ENCODE results near the gene GNRH2. TPM values are rescaled to one million over a fixed set of nuclear protein-coding genes. Genes with fewer than 3 reads are reported as not detected.
"Not testable (repeated sequence)": the region's sequence is repeated elsewhere in the genome, so short reads cannot be mapped to it uniquely, and the experiment has no call there.

The GNRH2 gene
- total RNA-seq, 1 experiment from 2014 or later: 1.1 TPM

- H3K27ac Mint-ChIP-seq: no peak overlapping the region
These were observed 31.4 kb downstream of the GNRH2 start for GRCh38 chr20:3074812-3075211.

GRCh38 chr20:3075315-3075714 lies 31.9 kb downstream of the GNRH2 start:
- H3K36me3 Mint-ChIP-seq (ENCODE audit: insufficient read depth in 1 of 3, low read depth in 3 of 3); H2AFZ ChIP-seq (ENCODE audit: low read length); H3T11ph ChIP-seq (ENCODE audit: low read length); H3K4me1 Mint-ChIP-seq; H3K79me2 ChIP-seq (ENCODE audit: insufficient read depth, low read length); H2BK5ac ChIP-seq (ENCODE audit: insufficient read length, low read length); H3K27ac ChIP-seq (ENCODE audit: insufficient read length, low read depth, low read length); H3K18ac ChIP-seq (ENCODE audit: insufficient read length, low read depth, low read length); H3K9ac ChIP-seq (ENCODE audit: extremely low read depth, insufficient read length, low read length); H4K91ac ChIP-seq (ENCODE audit: insufficient read length, low read depth, low read length); H4K8ac ChIP-seq (replicated peaks; ENCODE audit: insufficient read length, low read depth, low read length); H3K23ac ChIP-seq (ENCODE audit: insufficient read length, low read depth, low read length); H4K20me1 ChIP-seq (ENCODE audit: control insufficient read depth, insufficient read depth, insufficient read length); H3K27me3 ChIP-seq (ENCODE audit: insufficient read depth, low read length); H2BK12ac ChIP-seq (ENCODE audit: insufficient read length, low read depth, low read length); H3K56ac ChIP-seq (ENCODE audit: insufficient read length, low read depth, low read length); H3K27ac Mint-ChIP-seq; H3K9me3 ChIP-seq (ENCODE audit: control insufficient read depth, low read depth, low read length); H3K4me2 ChIP-seq (ENCODE audit: insufficient read depth, insufficient read length, low read length); H3K23me2 ChIP-seq (ENCODE audit: insufficient read length, low read depth, low read length, poor library complexity, severe bottlenecking); H3K4me1 ChIP-seq (ENCODE audit: insufficient read depth, low read length); H2BK20ac ChIP-seq (ENCODE audit: low read depth, low read length, poor library complexity, severe bottlenecking); DNase-seq; H4K5ac ChIP-seq (ENCODE audit: insufficient read length, low read depth, low read length); H3K14ac ChIP-seq (ENCODE audit: insufficient read depth, low read length); H2BK120ac ChIP-seq (ENCODE audit: low read depth, low read length, poor library complexity, severe bottlenecking); H3K4me3 Mint-ChIP-seq; H3K4ac ChIP-seq (ENCODE audit: low read depth, low read length); H2AK5ac ChIP-seq (ENCODE audit: insufficient read length, low read length); H3K79me1 ChIP-seq (ENCODE audit: insufficient read depth, low read depth, low read length, poor library complexity, severe bottlenecking); H2BK15ac ChIP-seq (ENCODE audit: low read depth, low read length): not testable (repeated sequence)
- Mint-ChIP-seq H3K9me3 (peaks cover 10 to 12% of the 10 kb centered on the region in 2 experiments), H3K27me3 (ENCODE audit: low read depth) (peaks cover 73% of the 10 kb centered on the region)
- WGBS (ENCODE audit: extremely low coverage, insufficient read length, low lambda C conversion rate): no CpG with 5 or more reads among the region's 6 CpGs

More at GRCh38 chr20:3074812-3075211, 31.4 kb downstream of the GNRH2 start:
- Histone ChIP-seq H3K27ac (ENCODE audit: insufficient read length, low read depth, low read length) (no peak overlapping the region), H3K9me3 (ENCODE audit: control insufficient read depth, low read depth, low read length) (peaks cover 10% of the 10 kb centered on the region), H3K23ac (ENCODE audit: insufficient read length, low read depth, low read length) (no peak overlapping the region), H3K14ac (ENCODE audit: insufficient read depth, low read length) (no peak overlapping the region), H2BK12ac (ENCODE audit: insufficient read length, low read depth, low read length) (no peak overlapping the region), H4K5ac (ENCODE audit: insufficient read length, low read depth, low read length) (no peak overlapping the region), H2AFZ (ENCODE audit: low read length) (no peak overlapping the region), H2BK120ac (ENCODE audit: low read depth, low read length, poor library complexity, severe bottlenecking) (no peak overlapping the region), H4K8ac (replicated peaks; ENCODE audit: insufficient read length, low read depth, low read length) (no peak overlapping the region), H2BK5ac (ENCODE audit: insufficient read length, low read length) (no peak overlapping the region), H3T11ph (ENCODE audit: low read length) (no peak overlapping the region), H3K9ac (ENCODE audit: extremely low read depth, insufficient read length, low read length) (no peak overlapping the region), H3K56ac (ENCODE audit: insufficient read length, low read depth, low read length) (no peak overlapping the region), H3K23me2 (ENCODE audit: insufficient read length, low read depth, low read length, poor library complexity, severe bottlenecking) (no peaks in the 10 kb centered on the region), H4K91ac (ENCODE audit: insufficient read length, low read depth, low read length) (no peak overlapping the region), H3K79me2 (ENCODE audit: insufficient read depth, low read length) (no peaks in the 10 kb centered on the region), H4K20me1 (ENCODE audit: control insufficient read depth, insufficient read depth, insufficient read length) (no peaks in the 10 kb centered on the region), H2BK15ac (ENCODE audit: low read depth, low read length) (no peak overlapping the region), H3K27me3 (ENCODE audit: insufficient read depth, low read length) (peaks cover 9% of the 10 kb centered on the region; the same call in 1 of the 2 replicates), H3K4me2 (ENCODE audit: insufficient read depth, insufficient read length, low read length) (no peak overlapping the region), H3K4ac (ENCODE audit: low read depth, low read length) (no peak overlapping the region), H3K79me1 (ENCODE audit: insufficient read depth, low read depth, low read length, poor library complexity, severe bottlenecking) (no peaks in the 10 kb centered on the region), H3K4me1 (ENCODE audit: insufficient read depth, low read length) (no peaks in the 10 kb centered on the region), H3K18ac (ENCODE audit: insufficient read length, low read depth, low read length) (no peak overlapping the region), H2AK5ac (ENCODE audit: insufficient read length, low read length) (no peak overlapping the region), H2BK20ac (ENCODE audit: low read depth, low read length, poor library complexity, severe bottlenecking) (no peak overlapping the region)
- no peak for TF ChIP-seq CTCF (conservative IDR thresholded peaks at IDR 0.05)
- peaks cover 10 to 12% of the 10 kb centered on the region in 2 experiments for H3K9me3 Mint-ChIP-seq
- H3K27me3 Mint-ChIP-seq (ENCODE audit: low read depth): peaks cover 69% of the 10 kb centered on the region
- DNase-seq: no peak
- H3K36me3 Mint-ChIP-seq (ENCODE audit: insufficient read depth in 1 of 3, low read depth in 3 of 3): no peaks in the 10 kb centered on the region; a peak in 2 of 7 replicates
- H3K4me3 Mint-ChIP-seq: no peak overlapping the region; a peak in 1 of 5 replicates
- H3K4me1 Mint-ChIP-seq: peaks cover 6% of the 10 kb centered on the region in 2 experiments
- WGBS (ENCODE audit: extremely low coverage, insufficient read length, low lambda C conversion rate): no CpG with 5 or more reads among the region's 6 CpGs

Measured in H9 (cell line).